GM12878 (cell line): Measurements from ENCODE around the gene SSH2. TPM values are rescaled to one million over a fixed set of nuclear protein-coding genes. Genes with fewer than 3 reads are reported as not detected.

Source experiments
- ASH2L ChIP-seq: fragments of 300-600, 200-600 bp; sonication (generic); IDR thresholded peaks from 2 replicates; pipeline ENCODE4 v1.6.1; 2017; ENCODE audit warnings: low read depth, mild to moderate bottlenecking, borderline replicate concordance
- ATF7 ChIP-seq: fragments of 450-650 bp; IDR thresholded peaks from 2 replicates; pipeline ENCODE4 v1.6.1; 2016; ENCODE audit warnings: low read depth, mild to moderate bottlenecking
- BACH1 ChIP-seq: fragments of 450-650 bp; IDR thresholded peaks from 2 replicates; pipeline ENCODE4 v1.6.1; 2017; ENCODE audit warnings: mild to moderate bottlenecking, borderline replicate concordance
- BRCA1 ChIP-seq: IDR thresholded peaks from 2 replicates; pipeline ENCODE4 v1.6.1; 2011; ENCODE audit warnings: low read depth, low read length, improper control_type of control experiment
- CBX5 ChIP-seq: sonication (generic); IDR thresholded peaks from 2 replicates; pipeline ENCODE4 v1.6.1; 2016; ENCODE audit warnings: low read depth, moderate library complexity, mild to moderate bottlenecking, inconsistent platforms
- CREB1 ChIP-seq: IDR thresholded peaks from 2 replicates; pipeline ENCODE4 v1.6.1; 2012; ENCODE audit warnings: low read depth, mild to moderate bottlenecking, inconsistent platforms
- CREM ChIP-seq: IDR thresholded peaks from 2 replicates; pipeline ENCODE4 v1.6.1; 2014; ENCODE audit warnings: antibody characterized with exemption, low read depth
- IRF5 ChIP-seq: fragments of 450-650 bp; IDR thresholded peaks from 2 replicates; pipeline ENCODE4 v1.6.1; 2017; ENCODE audit warnings: borderline replicate concordance
- NR2F1 ChIP-seq: fragments of 450-650 bp; conservative IDR thresholded peaks from 2 replicates; pipeline ENCODE4 v1.6.1; 2017; ENCODE audit warnings: mild to moderate bottlenecking
- PAX5 ChIP-seq: IDR thresholded peaks from 2 replicates; pipeline ENCODE4 v1.6.1; 2011; ENCODE audit warnings: low read depth, low read length, borderline replicate concordance
- POLR2AphosphoS2 ChIP-seq: IDR thresholded peaks from 2 replicates; pipeline ENCODE4 v1.6.1; 2011; ENCODE audit warnings: low read depth, mild to moderate bottlenecking, low read length, improper control_type of control experiment, moderate library complexity
- RB1 ChIP-seq: fragments of 450-650 bp; formaldehyde crosslinking; IDR thresholded peaks from 2 replicates; pipeline ENCODE4 v1.6.1; 2017; ENCODE audit warnings: mild to moderate bottlenecking, borderline replicate concordance
- SUPT20H ChIP-seq: IDR thresholded peaks from 2 replicates; pipeline ENCODE4 v1.6.1; 2011; ENCODE audit warnings: low read depth, mild to moderate bottlenecking, low read length, moderate library complexity, borderline replicate concordance; ENCODE audit not compliant: control insufficient read depth
- TBL1XR1 ChIP-seq: IDR thresholded peaks from 2 replicates; pipeline ENCODE4 v1.6.1; 2012; ENCODE audit warnings: low read depth, low read length, improper control_type of control experiment
- TCF12 ChIP-seq: IDR thresholded peaks from 2 replicates; pipeline ENCODE4 v1.6.1; 2011; ENCODE audit warnings: low read depth, mild to moderate bottlenecking, low read length
- ZNF687 ChIP-seq: fragments of 450-650 bp; IDR thresholded peaks from 2 replicates; pipeline ENCODE4 v1.6.1; 2017; ENCODE audit warnings: mild to moderate bottlenecking, moderate library complexity
- polyA plus RNA-seq, 11 experiments: library from polyadenylated mRNA; depleted of rRNA in 4 of 11; unstranded in 6 of 11; stranded (reverse) in 5 of 11; fragments of >200 nt; fragmentation: Nextera tagmentation in 4 of 11; fragmentation: Illumina TruSeq in 1 of 11; extraction: Ambion mirVana in 4 of 11; extraction: Trizol in 1 of 11; gene quantifications; 1 replicate in 1 of 11; 2 replicates in 10 of 11; pipeline versions ENCODE4 v1.2.1 to v1.2.3, GENCODE V29; 2011 to 2016; ENCODE audit warnings: inconsistent platforms in 2 of 11, missing spikeins in 2 of 11, low read depth in 1 of 11
- total RNA-seq, 4 experiments: library from RNA; depleted of rRNA in 3 of 4; stranded (reverse); fragments of >200 nt in 3 of 4; fragmentation: Illumina TruSeq in 1 of 4; extraction: Trizol in 1 of 4; gene quantifications; 2 replicates each; pipeline versions ENCODE4 v1.2.1 to v1.2.3, GENCODE V29; 2013 to 2021
- TF ChIP-seq, protein P1 (sequence below): IDR thresholded peaks from 2 replicates; pipeline ENCODE4 v1.6.1; 2011; ENCODE audit warnings: borderline replicate concordance, low read depth, mild to moderate bottlenecking, moderate library complexity, low read length; ENCODE audit not compliant: insufficient read depth, poor library complexity, severe bottlenecking
- TF ChIP-seq, protein P2 (sequence below): IDR thresholded peaks from 2 replicates; pipeline ENCODE4 v1.6.1; 2012; ENCODE audit warnings: mild to moderate bottlenecking, low read depth, low read length

Gene SSH2
- total and polyA plus RNA-seq, 10 of the 15 experiments (the other 5 are each of a cell fraction or from before 2014, with no cell fraction given): 9.3 to 65.9 (median 34.0) TPM

GRCh38 chr17:29761040-29761761 lies 168.8 kb downstream of the SSH2 start (continued):
- TF ChIP-seq CBX5: peak; percentile 33; the same call in 1 of the 2 replicates
- TF ChIP-seq, protein P1, sequence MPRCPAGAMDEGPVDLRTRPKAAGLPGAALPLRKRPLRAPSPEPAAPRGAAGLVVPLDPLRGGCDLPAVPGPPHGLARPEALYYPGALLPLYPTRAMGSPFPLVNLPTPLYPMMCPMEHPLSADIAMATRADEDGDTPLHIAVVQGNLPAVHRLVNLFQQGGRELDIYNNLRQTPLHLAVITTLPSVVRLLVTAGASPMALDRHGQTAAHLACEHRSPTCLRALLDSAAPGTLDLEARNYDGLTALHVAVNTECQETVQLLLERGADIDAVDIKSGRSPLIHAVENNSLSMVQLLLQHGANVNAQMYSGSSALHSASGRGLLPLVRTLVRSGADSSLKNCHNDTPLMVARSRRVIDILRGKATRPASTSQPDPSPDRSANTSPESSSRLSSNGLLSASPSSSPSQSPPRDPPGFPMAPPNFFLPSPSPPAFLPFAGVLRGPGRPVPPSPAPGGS: peak; percentile 83
- TF ChIP-seq IRF5: no peak
- peak; percentile 64 for TF ChIP-seq CREM
- TF ChIP-seq NR2F1: peak; percentile 85
- no peak for TF ChIP-seq SUPT20H
- TF ChIP-seq TBL1XR1: 0 out of 2 replicates have a peak, but pooled peaks have one; percentile 35
- TF ChIP-seq PAX5: peak; percentile 17; the same call in 1 of the 2 replicates
- TF ChIP-seq ASH2L: 0 out of 2 replicates have a peak, but pooled peaks have one; percentile 24
- TF ChIP-seq BRCA1: peak; percentile 69
- TF ChIP-seq, protein P2, sequence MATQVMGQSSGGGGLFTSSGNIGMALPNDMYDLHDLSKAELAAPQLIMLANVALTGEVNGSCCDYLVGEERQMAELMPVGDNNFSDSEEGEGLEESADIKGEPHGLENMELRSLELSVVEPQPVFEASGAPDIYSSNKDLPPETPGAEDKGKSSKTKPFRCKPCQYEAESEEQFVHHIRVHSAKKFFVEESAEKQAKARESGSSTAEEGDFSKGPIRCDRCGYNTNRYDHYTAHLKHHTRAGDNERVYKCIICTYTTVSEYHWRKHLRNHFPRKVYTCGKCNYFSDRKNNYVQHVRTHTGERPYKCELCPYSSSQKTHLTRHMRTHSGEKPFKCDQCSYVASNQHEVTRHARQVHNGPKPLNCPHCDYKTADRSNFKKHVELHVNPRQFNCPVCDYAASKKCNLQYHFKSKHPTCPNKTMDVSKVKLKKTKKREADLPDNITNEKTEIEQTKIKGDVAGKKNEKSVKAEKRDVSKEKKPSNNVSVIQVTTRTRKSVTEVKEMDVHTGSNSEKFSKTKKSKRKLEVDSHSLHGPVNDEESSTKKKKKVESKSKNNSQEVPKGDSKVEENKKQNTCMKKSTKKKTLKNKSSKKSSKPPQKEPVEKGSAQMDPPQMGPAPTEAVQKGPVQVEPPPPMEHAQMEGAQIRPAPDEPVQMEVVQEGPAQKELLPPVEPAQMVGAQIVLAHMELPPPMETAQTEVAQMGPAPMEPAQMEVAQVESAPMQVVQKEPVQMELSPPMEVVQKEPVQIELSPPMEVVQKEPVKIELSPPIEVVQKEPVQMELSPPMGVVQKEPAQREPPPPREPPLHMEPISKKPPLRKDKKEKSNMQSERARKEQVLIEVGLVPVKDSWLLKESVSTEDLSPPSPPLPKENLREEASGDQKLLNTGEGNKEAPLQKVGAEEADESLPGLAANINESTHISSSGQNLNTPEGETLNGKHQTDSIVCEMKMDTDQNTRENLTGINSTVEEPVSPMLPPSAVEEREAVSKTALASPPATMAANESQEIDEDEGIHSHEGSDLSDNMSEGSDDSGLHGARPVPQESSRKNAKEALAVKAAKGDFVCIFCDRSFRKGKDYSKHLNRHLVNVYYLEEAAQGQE: no peak
- TF ChIP-seq RB1: peak; percentile 74; the same call in 1 of the 2 replicates
- 0 out of 2 replicates have a peak, but pooled peaks have one; percentile 18 for TF ChIP-seq ATF7
- no peak; the same call in 1 of the 2 replicates for TF ChIP-seq TCF12
- TF ChIP-seq BACH1: peak; percentile 86
- peak; percentile 81 for TF ChIP-seq CREB1
- TF ChIP-seq ZNF687: peak; percentile 85
- peak; percentile 65; the same call in 1 of the 2 replicates for TF ChIP-seq POLR2AphosphoS2
